ENCODE results near the gene MXD4. TPM values are rescaled to one million over a fixed set of nuclear protein-coding genes. Genes with fewer than 3 reads are reported as not detected.

Gene MXD4
- total and polyA plus RNA-seq, 2 of the 13 experiments (the other 11 are each of a cell fraction or from before 2014, with no cell fraction given), result 29.0 to 31.3 TPM

- no peak for TF ChIP-seq EHMT2 (IDR thresholded peaks at IDR 0.05; ENCODE audit: borderline replicate concordance, low read depth, low read length)
- TF ChIP-seq HHEX (CRISPR knock-in tag; IDR thresholded peaks at IDR 0.05), result no peak
- 0 out of 2 replicates have a peak, but pooled peaks have one; percentile 16 for TF ChIP-seq RBFOX2 (IDR thresholded peaks at IDR 0.05; ENCODE audit: low read depth, low read length)
- peak; percentile 87; the same call in 1 of the 2 replicates for TF ChIP-seq PBX3 (CRISPR knock-in tag; IDR thresholded peaks at IDR 0.05; ENCODE audit: borderline replicate concordance)
- TF ChIP-seq KLF12 (CRISPR knock-in tag; IDR thresholded peaks at IDR 0.05; ENCODE audit: borderline replicate concordance), result no peak
- TF ChIP-seq POLR2G (IDR thresholded peaks at IDR 0.05; ENCODE audit: low read depth, low read length), result no peak
- 0 out of 2 replicates have a peak, but pooled peaks have one; percentile 1 for TF ChIP-seq ZFP90 (CRISPR knock-in tag; IDR thresholded peaks at IDR 0.05; ENCODE audit: borderline replicate concordance)
- no peak for TF ChIP-seq ZKSCAN5 (CRISPR knock-in tag; IDR thresholded peaks at IDR 0.05)
- peak; percentile 16; the same call in 1 of the 2 replicates for TF ChIP-seq SIN3A (IDR thresholded peaks at IDR 0.05; ENCODE audit: borderline replicate concordance, low read depth, low read length)
These were observed at the start of gene MXD4 (continued) for GRCh38 chr4:2261853-2262144.

GRCh38 chr4:2306773-2307410 lies 45.0 kb upstream of the MXD4 start:
- FAIRE-seq, result no peak
- ChIA-PET CTCF (ENCODE audit: low intra/inter-chr PET ratio, low total read pairs) (no interaction called here), POLR2A (no interaction called here)
- Histone ChIP-seq H3K27ac (ENCODE audit: extremely low read length, insufficient read depth, low read length) (no peak overlapping the region), H3K4me2 (ENCODE audit: low read depth, low read length) (no peak overlapping the region), H3K4me1 (ENCODE audit: insufficient read depth, low read length) (no peaks in the 10 kb centered on the region), H3K4me3 (replicated peaks in 1 of 3; ENCODE audit: insufficient read depth in 1 of 3, low read depth in 2 of 3, low read length in 3 of 3) (no peak overlapping the region), H4K20me1 (ENCODE audit: insufficient read depth, low read length) (no peaks in the 10 kb centered on the region), H3K9me3 (ENCODE audit: low read length) (no peaks in the 10 kb centered on the region), H3K79me2 (ENCODE audit: insufficient read depth, low read length) (no peaks in the 10 kb centered on the region), H3K36me3 (replicated peaks in 1 of 2; ENCODE audit: control insufficient read depth in 1 of 2, insufficient read depth in 2 of 2, low read length in 2 of 2) (no peaks in the 10 kb centered on the region), H3K9ac (ENCODE audit: insufficient read depth, low read depth, low read length) (no peak overlapping the region), H3K27me3 (ENCODE audit: control insufficient read depth in 1 of 2, insufficient read depth in 2 of 2, low read length in 2 of 2) (peaks cover 5 to 17% of the 10 kb centered on the region in 2 experiments; a peak in 4 of 5 replicates), H2AFZ (ENCODE audit: low read length) (no peak overlapping the region)
- no TSS peak for BruUV-seq (replicated peaks)
- in situ Hi-C loops (cut with HindIII; ENCODE audit: extremely low pct_ligation_motif_present, low pct_unique_long_range_greater_than_20kb) (no loop called here), intact Hi-C loops (cut with micrococcal nuclease; ENCODE audit: unreplicated experiment) (no loop called here)
- no peak for DNase-seq (ENCODE audit: low spot score)
- 37% methylated on average over 6 of the region's 10 CpGs for WGBS (ENCODE audit: low lambda C conversion rate)
- no peak for ATAC-seq
- TF ChIP-seq DNMT3B (CRISPR knock-in tag; conservative IDR thresholded peaks at IDR 0.05) (no peak), ZNF816 (CRISPR knock-in tag; IDR thresholded peaks at IDR 0.05; ENCODE audit: borderline replicate concordance) (no peak), PHF21A (CRISPR knock-in tag; IDR thresholded peaks at IDR 0.05) (no peak), CCDC6 (CRISPR knock-in tag; IDR thresholded peaks at IDR 0.05) (no peak), XBP1 (CRISPR knock-in tag; IDR thresholded peaks at IDR 0.05) (no peak), LCORL (IDR thresholded peaks at IDR 0.05) (no peak), LCORL (CRISPR knock-in tag; IDR thresholded peaks at IDR 0.05) (no peak), ZFX (CRISPR knock-in tag; IDR thresholded peaks at IDR 0.05; ENCODE audit: low read depth) (no peak), FOXA1 (IDR thresholded peaks at IDR 0.05) (no peak), FOXA1 (CRISPR knock-in tag; IDR thresholded peaks at IDR 0.05) (no peak), ZNF430 (CRISPR knock-in tag; IDR thresholded peaks at IDR 0.05) (no peak), TEF (CRISPR knock-in tag; IDR thresholded peaks at IDR 0.05) (no peak), NBN (conservative IDR thresholded peaks at IDR 0.05) (no peak), ZNF883 (CRISPR knock-in tag; IDR thresholded peaks at IDR 0.05; ENCODE audit: not compliant biosample characterization) (no peak), ARNT2 (CRISPR knock-in tag; IDR thresholded peaks at IDR 0.05; ENCODE audit: low read depth) (no peak), RFX5 (IDR thresholded peaks at IDR 0.05; ENCODE audit: low read depth, low read length) (no peak)

All from HepG2 (cell line).